Stimulated activated CD8-positive, alpha-beta memory T cell treated with anti-CD3 and anti-CD28 coated beads, Interleukin-15, amount 100 ng/mL, for 24 hours (primary cell): Measurements from ENCODE around the gene DIP2C.

Experiments used
- DNase-seq: peaks from one replicate; pipeline ENCODE4 v3.0.0-alpha.2; 2020; ENCODE audit warnings: low read depth

The DIP2C gene

GRCh38 chr10:494149-494542 is 195.3 kb downstream of the DIP2C start:
- DNase-seq = no peak

GRCh38 chr10:493391-494148 is 195.9 kb downstream of the DIP2C start:
- no peak for DNase-seq

GRCh38 chr10:492836-493235 is 196.6 kb downstream of the DIP2C start:
- DNase-seq = no peak

- DNase-seq = no peak
These were observed 197.6 kb downstream of the DIP2C start for GRCh38 chr10:491667-492424.

GRCh38 chr10:490891-491571 is 198.4 kb downstream of the DIP2C start:
- DNase-seq = no peak

GRCh38 chr10:490256-490655 is 199.2 kb downstream of the DIP2C start:
- no peak for DNase-seq

- no peak for DNase-seq
These were observed 200.1 kb downstream of the DIP2C start for GRCh38 chr10:489330-489729.

- DNase-seq = no peak
These were observed 200.6 kb downstream of the DIP2C start for GRCh38 chr10:488933-489215.

GRCh38 chr10:488081-488932 is 201.2 kb downstream of the DIP2C start:
- no peak for DNase-seq

GRCh38 chr10:486666-487322 is 202.7 kb downstream of the DIP2C start:
- DNase-seq = no peak

- no peak for DNase-seq
These were observed 203.3 kb downstream of the DIP2C start for GRCh38 chr10:486206-486605.

GRCh38 chr10:485776-486175 is 203.7 kb downstream of the DIP2C start:
- DNase-seq = no peak

- no peak for DNase-seq
These were observed 204.4 kb downstream of the DIP2C start for GRCh38 chr10:484925-485661.

- DNase-seq = no peak
These were observed 205.0 kb downstream of the DIP2C start for GRCh38 chr10:484441-484924.

GRCh38 chr10:483261-483660 is 206.2 kb downstream of the DIP2C start:
- no peak for DNase-seq

- DNase-seq = no peak
These were observed 206.6 kb downstream of the DIP2C start for GRCh38 chr10:482848-483247.

GRCh38 chr10:482051-482501 is 207.4 kb downstream of the DIP2C start:
- DNase-seq = no peak

GRCh38 chr10:481628-482027 is 207.8 kb downstream of the DIP2C start:
- no peak for DNase-seq

GRCh38 chr10:480928-481552 is 208.4 kb downstream of the DIP2C start:
- DNase-seq = no peak

- DNase-seq = no peak
These were observed 209.0 kb downstream of the DIP2C start for GRCh38 chr10:480498-480927.
